Keratinocyte (primary cell): ENCODE measurements around the gene SCFD2. TPM values are rescaled to one million over a fixed set of nuclear protein-coding genes. Genes with fewer than 3 reads are reported as not detected.

Experiments used
- DNase-seq: peaks from one replicate; pipeline ENCODE4 v3.0.0-alpha.2; 2011; ENCODE audit warnings: low read depth, missing footprints, low spot score
- FAIRE-seq: peaks from 2 replicates; lab custom pipeline; 2011; peaks lifted over from hg19 to GRCh38; lab: Jason Lieb, UNC
- H2AFZ ChIP-seq: 2 replicates; pipeline ENCODE4 v1.6.0; 2012; ENCODE audit warnings: low read length, control low read depth, inconsistent platforms; ENCODE audit not compliant: control insufficient read depth
- H3K27ac ChIP-seq: 2 replicates; pipeline ENCODE4 v1.5.1; 2011; ENCODE audit warnings: low read length; ENCODE audit not compliant: control insufficient read depth, insufficient read depth
- H3K27me3 ChIP-seq: 3 replicates; pipeline ENCODE4 v1.6.0; 2011; ENCODE audit warnings: low read length; ENCODE audit not compliant: control insufficient read depth, insufficient read depth; ENCODE audit errors: extremely low read depth
- H3K36me3 ChIP-seq, 2 experiments: 2 replicates in 1 of 2; 3 replicates in 1 of 2; pipeline ENCODE4 v1.5.1; 2011; ENCODE audit warnings: low read length in 2 of 2, mild to moderate bottlenecking in 1 of 2; ENCODE audit not compliant: control insufficient read depth in 2 of 2, insufficient read depth in 2 of 2; ENCODE audit errors: extremely low read depth in 1 of 2
- H3K4me1 ChIP-seq: 3 replicates; pipeline ENCODE4 v1.5.1; 2011; ENCODE audit warnings: low read length; ENCODE audit not compliant: control insufficient read depth, insufficient read depth; ENCODE audit errors: extremely low read depth
- H3K4me2 ChIP-seq: 3 replicates; pipeline ENCODE4 v1.6.0; 2011; ENCODE audit warnings: low read depth, low read length; ENCODE audit not compliant: control insufficient read depth, insufficient read depth; ENCODE audit errors: extremely low read depth
- H3K4me3 ChIP-seq, 3 experiments: fragments of 200-600 bp in 1 of 3; sonication (generic) in 1 of 3; 2 replicates in 2 of 3; 3 replicates in 1 of 3; pipeline ENCODE4 v1.5.1; 2011 to 2016; ENCODE audit warnings: low read length in 3 of 3, mild to moderate bottlenecking in 3 of 3, control low read depth in 2 of 3, inconsistent platforms in 1 of 3, low read depth in 1 of 3, mixed read lengths in 1 of 3, mixed run types in 1 of 3, moderate library complexity in 1 of 3; ENCODE audit not compliant: control insufficient read depth in 2 of 3, insufficient read depth in 2 of 3; ENCODE audit errors: extremely low read depth in 1 of 3
- H3K79me2 ChIP-seq: 2 replicates; pipeline ENCODE4 v1.6.0; 2012; ENCODE audit warnings: low read length; ENCODE audit not compliant: control insufficient read depth, insufficient read depth
- H3K9ac ChIP-seq: 3 replicates; pipeline ENCODE4 v1.6.0; 2011; ENCODE audit warnings: low read length; ENCODE audit not compliant: control insufficient read depth, insufficient read depth; ENCODE audit errors: extremely low read depth
- H3K9me1 ChIP-seq: 3 replicates; pipeline ENCODE4 v1.6.0; 2011; ENCODE audit warnings: low read length; ENCODE audit not compliant: control insufficient read depth, insufficient read depth; ENCODE audit errors: extremely low read depth
- H3K9me3 ChIP-seq: 2 replicates; pipeline ENCODE4 v1.5.1; 2012; ENCODE audit warnings: low read depth, low read length; ENCODE audit not compliant: control insufficient read depth
- H4K20me1 ChIP-seq: 3 replicates; pipeline ENCODE4 v1.6.0; 2011; ENCODE audit warnings: low read length; ENCODE audit not compliant: control insufficient read depth, insufficient read depth; ENCODE audit errors: extremely low read depth
- EZH2 ChIP-seq: IDR thresholded peaks from one replicate; pipeline ENCODE4 v1.6.1; 2012; ENCODE audit warnings: inconsistent platforms, mild to moderate bottlenecking, low read length, moderate library complexity
- dilution Hi-C: fragments of 300-500 bp; cut with MboI; formaldehyde crosslinking; loops from one replicate; pipeline ENCODE4 v1.7.0; 2020; ENCODE audit warnings: low sequenced_read_pairs; ENCODE audit not compliant: extremely low pct_ligation_motif_present
- polyA plus RNA-seq, 5 experiments: library from polyadenylated mRNA; depleted of rRNA in 3 of 5; stranded (reverse) in 3 of 5; stranded (forward) in 1 of 5; unstranded in 1 of 5; fragments of >200 nt; gene quantifications; 1 replicate in 1 of 5; 2 replicates in 3 of 5; 3 replicates in 1 of 5; pipeline versions ENCODE4 v1.2.1 to v1.2.3, GENCODE V29; 2011 to 2012; ENCODE audit warnings: missing spikeins in 2 of 5, low read depth in 1 of 5, low replicate concordance in 1 of 5
- TF ChIP-seq, protein P1 (sequence below), 3 experiments: IDR thresholded peaks in 1 of 3; conservative IDR thresholded peaks in 1 of 3; optimal IDR thresholded peaks in 1 of 3; 2 replicates in 2 of 3; 3 replicates in 1 of 3; pipeline versions ENCODE3 to v1.5.1; 2011; ENCODE audit warnings: low read length in 3 of 3, mild to moderate bottlenecking in 3 of 3, moderate library complexity in 2 of 3, control low read depth in 1 of 3, inconsistent platforms in 1 of 3; ENCODE audit not compliant: insufficient read depth in 2 of 3; ENCODE audit errors: extremely low read depth in 1 of 3

SCFD2 gene
- polyA plus RNA-seq, 1 donor (not counting 4 experiments of a cell fraction or from before 2014, with no cell fraction given) = 13.9 TPM

DNA sequence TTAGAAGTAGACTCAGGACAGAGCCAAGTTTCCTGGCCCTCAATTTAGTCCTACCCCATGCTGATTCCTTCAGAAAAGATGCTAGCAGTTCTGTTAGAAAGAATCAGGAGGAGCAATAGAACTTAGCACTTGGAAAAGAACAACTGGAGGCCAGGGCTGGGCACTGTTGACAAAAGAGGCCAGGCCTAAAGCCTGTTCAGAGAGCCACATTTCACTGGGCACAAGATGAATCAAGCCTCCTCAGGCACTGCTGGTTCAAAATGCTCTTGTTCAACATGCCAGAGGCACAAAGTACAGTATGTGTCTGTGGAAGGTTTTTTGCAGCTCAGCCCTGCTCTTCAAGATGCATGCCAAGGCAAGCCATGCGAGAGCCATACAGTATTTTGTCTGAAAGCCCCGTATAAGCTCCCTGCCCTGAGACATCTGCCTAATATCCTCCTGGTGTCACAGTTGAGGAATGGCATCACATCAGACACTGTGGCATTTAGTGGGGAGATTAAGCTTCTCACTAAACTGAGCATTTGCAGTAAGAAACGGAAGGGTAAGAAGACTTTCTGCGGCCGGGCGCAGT lies 450.0 kb downstream of the SCFD2 start:
- H3K9me3 ChIP-seq = no peaks in the 10 kb centered on the region
- H4K20me1 ChIP-seq = no peaks in the 10 kb centered on the region
- H3K27me3 ChIP-seq = no peaks in the 10 kb centered on the region
- DNase-seq (no peak), FAIRE-seq (peak; percentile 13)
- H3K79me2 ChIP-seq = no peaks in the 10 kb centered on the region
- peaks cover 4% of the 10 kb centered on the region for H3K4me1 ChIP-seq
- dilution Hi-C loops = no loop called here
- H3K36me3 ChIP-seq = no peaks in the 10 kb centered on the region
- TF ChIP-seq, protein P1, sequence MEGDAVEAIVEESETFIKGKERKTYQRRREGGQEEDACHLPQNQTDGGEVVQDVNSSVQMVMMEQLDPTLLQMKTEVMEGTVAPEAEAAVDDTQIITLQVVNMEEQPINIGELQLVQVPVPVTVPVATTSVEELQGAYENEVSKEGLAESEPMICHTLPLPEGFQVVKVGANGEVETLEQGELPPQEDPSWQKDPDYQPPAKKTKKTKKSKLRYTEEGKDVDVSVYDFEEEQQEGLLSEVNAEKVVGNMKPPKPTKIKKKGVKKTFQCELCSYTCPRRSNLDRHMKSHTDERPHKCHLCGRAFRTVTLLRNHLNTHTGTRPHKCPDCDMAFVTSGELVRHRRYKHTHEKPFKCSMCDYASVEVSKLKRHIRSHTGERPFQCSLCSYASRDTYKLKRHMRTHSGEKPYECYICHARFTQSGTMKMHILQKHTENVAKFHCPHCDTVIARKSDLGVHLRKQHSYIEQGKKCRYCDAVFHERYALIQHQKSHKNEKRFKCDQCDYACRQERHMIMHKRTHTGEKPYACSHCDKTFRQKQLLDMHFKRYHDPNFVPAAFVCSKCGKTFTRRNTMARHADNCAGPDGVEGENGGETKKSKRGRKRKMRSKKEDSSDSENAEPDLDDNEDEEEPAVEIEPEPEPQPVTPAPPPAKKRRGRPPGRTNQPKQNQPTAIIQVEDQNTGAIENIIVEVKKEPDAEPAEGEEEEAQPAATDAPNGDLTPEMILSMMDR (optimal IDR thresholded peaks at IDR 0.05 in 1 of 3, IDR thresholded peaks at IDR 0.05 in 1 of 3, conservative IDR thresholded peaks at IDR 0.05 in 1 of 3; ENCODE audit: extremely low read depth in 1 of 3, insufficient read depth in 2 of 3, low read length in 3 of 3) = no peak
- TF ChIP-seq EZH2 = no peak
- no peak overlapping the region for H3K4me2 ChIP-seq
- H2AFZ ChIP-seq = no peak overlapping the region
- no peaks in the 10 kb centered on the region for H3K9me1 ChIP-seq
- H3K9ac ChIP-seq = no peak overlapping the region
- no peak overlapping the region for H3K4me3 ChIP-seq
- no peak overlapping the region for H3K27ac ChIP-seq

DNA sequence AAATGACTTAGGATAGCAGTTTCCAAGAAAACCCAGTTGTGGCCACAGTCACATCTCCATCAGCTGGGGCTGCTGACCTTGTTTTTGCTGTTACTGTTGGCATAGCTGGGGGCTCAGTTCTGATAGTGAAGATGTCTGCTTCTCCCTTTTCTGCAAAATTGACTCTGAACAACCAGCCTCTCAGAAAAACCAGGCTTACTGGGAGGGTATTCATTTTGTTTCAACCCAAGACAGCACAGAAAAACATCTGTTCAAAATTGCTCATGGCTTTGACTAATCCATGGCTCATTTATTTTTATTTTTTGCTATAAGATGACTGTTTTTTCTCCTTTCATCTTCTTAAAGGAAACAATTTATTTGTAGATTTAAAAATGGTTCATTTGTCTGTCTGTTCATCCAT lies 450.7 kb downstream of the SCFD2 start:
- dilution Hi-C loops = no loop called here
- H3K36me3 ChIP-seq = no peaks in the 10 kb centered on the region
- H3K9me1 ChIP-seq = no peaks in the 10 kb centered on the region
- H3K79me2 ChIP-seq = no peaks in the 10 kb centered on the region
- H3K4me1 ChIP-seq = peaks cover 4% of the 10 kb centered on the region
- H3K9me3 ChIP-seq = no peaks in the 10 kb centered on the region
- no peak overlapping the region for H3K4me3 ChIP-seq
- H3K4me2 ChIP-seq = no peak overlapping the region
- no peak overlapping the region for H3K9ac ChIP-seq
- no peaks in the 10 kb centered on the region for H3K27me3 ChIP-seq
- no peaks in the 10 kb centered on the region for H4K20me1 ChIP-seq
- FAIRE-seq (no peak), DNase-seq (no peak)
- no peak for TF ChIP-seq EZH2
- TF ChIP-seq, protein P1 (optimal IDR thresholded peaks at IDR 0.05 in 1 of 3, IDR thresholded peaks at IDR 0.05 in 1 of 3, conservative IDR thresholded peaks at IDR 0.05 in 1 of 3; ENCODE audit: extremely low read depth in 1 of 3, insufficient read depth in 2 of 3, low read length in 3 of 3) = no peak
- H2AFZ ChIP-seq = no peak overlapping the region
- no peak overlapping the region for H3K27ac ChIP-seq
